GM19324 (cell line): ENCODE results near the gene FAM162B.
"Not testable (repeated sequence)": the region's sequence is repeated elsewhere in the genome, so short reads cannot be mapped to it uniquely, and the experiment has no call there.

Source experiments
- ATAC-seq: cut with Tn5 transposase; IDR thresholded peaks from one replicate; pipeline ENCODE4 v1.9.1; 2021; ENCODE audit warnings: mild to moderate bottlenecking, moderate library complexity; ENCODE audit not compliant: unreplicated experiment, low FRiP score

FAM162B gene

GRCh38 chr6:116737004-116737403 is 28.5 kb downstream of the FAM162B start:
- no peak for ATAC-seq

DNA sequence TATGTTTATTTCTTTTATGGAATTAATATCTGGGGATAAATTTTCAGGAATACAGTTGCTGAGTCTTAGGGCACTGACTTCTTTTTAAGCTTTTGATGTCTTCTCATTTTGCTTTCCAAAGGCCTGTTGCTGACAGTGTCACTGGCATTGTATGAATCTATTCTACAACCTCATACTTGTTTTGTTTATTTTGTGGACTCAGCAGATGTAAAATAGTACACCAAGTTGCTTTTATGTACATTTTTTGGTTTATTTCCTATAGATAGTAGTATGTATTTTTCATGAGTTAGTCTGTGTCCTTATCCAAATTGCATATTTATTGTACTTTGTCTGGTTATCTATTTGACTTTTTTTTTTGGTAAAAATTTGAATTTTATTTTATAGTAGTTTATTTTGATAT is 35.0 kb downstream of the FAM162B start:
- no peak for ATAC-seq

DNA sequence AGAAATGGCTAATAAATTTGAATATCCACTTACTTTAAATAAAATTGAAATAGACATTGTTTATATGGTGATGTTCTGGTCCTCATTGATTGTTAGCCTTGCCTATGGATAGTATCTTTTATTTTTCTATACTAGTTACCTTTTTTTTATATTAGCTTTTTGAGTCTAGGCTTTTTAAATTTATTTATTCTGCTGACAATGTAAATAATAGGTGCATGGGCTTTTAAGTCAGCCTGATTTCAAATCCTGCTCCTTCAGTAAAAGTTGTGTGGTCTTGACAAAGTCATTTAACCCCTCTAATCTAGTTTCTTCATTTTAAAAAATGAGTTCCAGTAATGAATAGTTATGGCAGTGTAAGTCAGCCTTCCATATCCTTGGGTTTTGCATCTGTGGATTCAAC is 38.6 kb downstream of the FAM162B start:
- ATAC-seq = no peak

- ATAC-seq = no peak
Measured at GRCh38 chr6:116714761-116715160, 50.8 kb downstream of the FAM162B start.

- no peak for ATAC-seq
Measured at GRCh38 chr6:116714296-116714695, 51.2 kb downstream of the FAM162B start.

DNA sequence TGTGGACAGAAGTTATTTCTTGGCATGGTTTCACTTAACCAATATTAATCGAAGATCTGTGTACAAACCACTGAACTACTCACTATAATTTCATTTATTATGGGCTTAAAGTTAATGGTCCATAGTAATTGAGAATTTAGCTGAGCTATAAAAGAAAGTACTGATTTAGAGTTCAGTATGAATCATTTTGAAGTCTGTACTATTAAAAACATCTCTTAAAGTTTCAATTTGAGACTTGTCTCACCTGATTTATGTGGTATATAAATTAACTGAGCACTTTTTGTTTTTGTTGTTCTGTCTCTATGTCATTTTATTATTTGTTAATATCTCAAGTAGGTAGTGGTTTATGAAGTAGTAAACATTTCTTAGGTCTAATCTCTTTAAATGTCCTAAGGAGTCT is 59.6 kb downstream of the FAM162B start:
- ATAC-seq = no peak

DNA sequence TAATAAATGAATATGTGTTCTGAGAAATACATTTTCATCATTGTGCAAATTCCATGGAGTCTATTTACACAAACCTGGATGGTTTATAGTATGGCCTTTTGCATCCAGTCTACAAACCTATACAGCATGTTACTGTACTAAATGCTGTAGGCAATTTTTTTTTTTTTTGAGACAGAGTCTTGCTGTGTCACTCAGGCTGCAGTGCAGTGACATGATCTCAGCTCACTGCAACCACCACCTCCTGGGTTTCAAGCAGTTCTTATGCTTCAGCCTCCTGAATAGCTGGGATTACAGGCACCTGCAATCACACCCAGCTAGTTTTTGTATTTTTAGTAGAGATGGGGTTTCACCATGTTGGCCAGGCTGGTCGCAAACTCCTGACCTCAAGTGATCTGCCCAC is 61.6 kb downstream of the FAM162B start:
- not testable (repeated sequence) for ATAC-seq
